ENCODE results near the gene SARS1.
"Not testable (repeated sequence)": the region's sequence is repeated elsewhere in the genome, so short reads cannot be mapped to it uniquely, and the experiment has no call there.

The SARS1 gene

DNA sequence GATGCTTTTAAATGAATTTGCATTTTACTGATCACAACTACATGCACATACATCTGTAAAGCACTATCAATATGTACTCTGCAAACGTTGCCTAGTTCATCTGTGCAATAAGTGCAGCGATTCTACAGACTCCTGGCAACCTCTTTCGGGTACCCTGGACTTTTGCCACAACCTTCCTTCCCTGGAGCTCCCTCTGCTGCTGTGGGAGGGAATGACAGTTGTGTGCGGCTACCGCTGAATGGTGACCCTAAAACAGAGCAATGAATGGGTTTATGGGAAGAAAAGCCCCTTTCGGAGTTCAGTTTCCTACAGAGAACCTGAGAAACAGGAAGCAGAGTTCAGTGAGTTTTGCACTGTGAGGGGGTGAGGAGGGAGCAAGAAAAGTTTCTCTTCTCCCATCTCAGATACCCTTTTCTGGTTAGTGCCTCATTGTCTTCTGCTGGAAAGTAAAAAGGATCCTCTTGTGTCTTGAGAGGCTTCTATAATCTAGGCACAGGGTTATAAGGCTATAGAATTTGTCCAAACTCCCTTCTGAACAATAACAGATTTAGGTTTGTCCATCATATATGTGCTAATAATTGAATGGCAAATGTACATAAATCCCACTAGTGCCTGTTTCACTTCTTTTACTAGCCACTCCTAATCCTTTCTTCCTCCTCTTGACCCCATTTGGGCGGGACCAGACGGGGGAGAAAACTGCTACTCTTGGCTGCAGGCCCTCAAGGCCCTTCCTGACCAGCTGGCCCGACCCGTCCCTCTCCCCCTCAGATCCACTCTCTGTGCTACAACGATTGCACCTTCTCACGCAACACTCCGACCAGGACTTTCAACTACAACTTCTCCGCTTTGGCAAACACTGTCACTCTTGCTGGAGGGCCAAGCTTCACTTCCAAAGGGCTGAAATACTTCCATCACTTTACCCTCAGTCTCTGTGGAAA, 19.8 kb upstream of the SARS1 start:
- DNase-seq (ENCODE audit: low read depth), result no peak

DNA sequence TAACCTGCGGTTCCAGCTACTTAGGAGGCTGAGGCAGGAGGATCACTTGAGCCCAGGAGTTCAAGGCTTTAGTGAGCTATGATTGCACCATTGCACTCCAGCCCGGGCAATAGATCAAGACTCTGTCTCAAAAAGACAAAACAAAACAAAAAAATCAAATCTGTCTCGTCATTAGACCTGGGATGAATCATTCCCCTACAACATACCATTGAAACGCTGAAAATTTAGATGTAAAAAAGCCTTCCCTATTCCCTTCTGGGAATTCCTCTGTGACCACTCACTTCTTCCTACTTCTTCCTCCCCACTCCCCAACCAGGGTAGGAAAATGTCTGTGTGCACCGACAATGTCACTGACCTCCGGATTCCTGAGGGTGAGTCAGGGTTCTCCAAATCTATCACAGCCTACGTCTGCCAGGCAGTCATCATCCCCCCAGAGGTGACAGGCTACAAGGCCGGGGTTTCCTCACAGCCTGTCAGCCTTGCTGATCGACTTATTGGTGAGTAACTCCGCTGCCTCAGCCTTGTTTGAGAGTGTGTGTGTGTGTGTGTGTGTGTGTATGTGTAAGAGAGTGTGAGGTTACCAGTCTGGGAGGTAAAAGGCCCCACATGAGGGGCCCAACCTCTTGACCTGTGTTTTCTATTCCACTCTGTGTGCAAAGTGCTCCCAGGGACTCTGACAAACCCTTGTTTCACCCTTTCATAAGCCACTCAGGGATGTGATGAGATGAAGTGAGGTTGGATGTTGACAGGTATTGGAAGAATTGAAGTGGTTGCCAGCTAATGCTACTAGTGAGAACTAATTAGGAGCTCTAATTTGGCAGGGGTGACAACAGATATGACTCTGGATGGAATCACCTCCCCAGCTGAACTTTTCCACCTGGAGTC, 16.3 kb upstream of the SARS1 start:
- no peak for DNase-seq (ENCODE audit: low read depth)

DNA sequence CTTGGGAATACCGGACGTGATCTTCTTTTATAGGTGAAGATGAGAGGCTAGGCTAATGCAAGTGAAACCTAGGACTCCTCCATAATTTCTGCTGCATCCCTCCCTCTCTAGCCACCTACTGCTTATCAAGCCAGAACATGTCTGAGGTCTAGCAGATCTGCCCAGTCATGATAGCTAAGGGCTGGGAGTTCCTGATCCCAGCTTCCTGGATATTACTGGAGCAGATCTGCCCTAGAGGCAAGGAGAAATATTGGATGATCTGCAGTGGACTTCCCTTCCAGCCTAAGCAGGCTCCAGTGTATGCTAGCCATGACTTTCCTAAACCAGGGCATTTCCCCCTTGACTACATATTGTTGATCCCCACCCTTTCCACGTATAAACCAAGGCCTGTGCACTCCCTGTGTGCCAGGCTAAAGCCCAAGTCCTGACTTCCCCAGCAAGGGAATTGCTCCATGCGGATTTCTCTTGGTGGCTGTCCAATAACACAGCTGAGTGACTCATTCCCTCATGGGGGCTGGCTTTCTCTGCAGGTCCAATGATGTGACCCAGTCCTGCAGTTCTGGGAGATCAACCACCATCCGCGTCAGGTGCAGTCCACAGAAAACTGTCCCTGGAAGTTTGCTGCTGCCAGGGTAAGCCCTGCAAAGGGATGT, 15.5 kb upstream of the SARS1 start:
- DNase-seq (ENCODE audit: low read depth), result no peak

DNA sequence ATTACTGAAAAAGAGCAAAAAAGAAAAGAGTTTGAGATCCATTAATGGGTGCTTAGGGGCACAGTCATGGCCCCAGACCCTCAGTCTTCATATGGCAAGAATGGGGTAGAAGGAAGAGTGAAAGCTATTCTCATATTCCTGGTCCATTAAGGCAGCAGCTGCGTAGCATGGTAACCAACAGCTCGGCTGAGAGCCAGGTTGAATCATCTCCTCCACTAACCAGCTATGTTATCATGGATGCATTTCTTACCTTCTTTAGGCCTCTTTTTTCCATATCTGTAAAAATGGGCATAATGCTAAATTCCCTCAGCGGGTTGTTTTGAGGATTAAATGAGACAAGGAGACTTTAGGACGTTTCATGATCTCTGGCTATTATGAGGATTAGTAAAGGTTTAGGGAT, 15.0 kb upstream of the SARS1 start:
- DNase-seq (ENCODE audit: low read depth), result no peak

DNA sequence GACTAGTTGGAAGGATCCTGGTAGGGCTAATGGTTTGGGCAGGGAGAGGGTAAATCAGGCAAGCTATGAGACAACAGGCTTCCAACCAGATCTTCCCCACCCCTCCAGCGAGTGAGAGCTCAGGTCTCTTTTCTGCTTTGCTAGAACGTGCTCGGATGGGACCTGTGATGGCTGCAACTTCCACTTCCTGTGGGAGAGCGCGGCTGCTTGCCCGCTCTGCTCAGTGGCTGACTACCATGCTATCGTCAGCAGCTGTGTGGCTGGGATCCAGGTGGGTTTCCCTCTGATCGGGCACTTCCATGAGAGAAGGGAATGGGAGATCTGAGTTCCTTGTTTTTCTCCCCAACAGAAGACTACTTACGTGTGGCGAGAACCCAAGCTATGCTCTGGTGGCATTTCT, 14.0 kb upstream of the SARS1 start:
- DNase-seq (ENCODE audit: low read depth), result no peak

DNA sequence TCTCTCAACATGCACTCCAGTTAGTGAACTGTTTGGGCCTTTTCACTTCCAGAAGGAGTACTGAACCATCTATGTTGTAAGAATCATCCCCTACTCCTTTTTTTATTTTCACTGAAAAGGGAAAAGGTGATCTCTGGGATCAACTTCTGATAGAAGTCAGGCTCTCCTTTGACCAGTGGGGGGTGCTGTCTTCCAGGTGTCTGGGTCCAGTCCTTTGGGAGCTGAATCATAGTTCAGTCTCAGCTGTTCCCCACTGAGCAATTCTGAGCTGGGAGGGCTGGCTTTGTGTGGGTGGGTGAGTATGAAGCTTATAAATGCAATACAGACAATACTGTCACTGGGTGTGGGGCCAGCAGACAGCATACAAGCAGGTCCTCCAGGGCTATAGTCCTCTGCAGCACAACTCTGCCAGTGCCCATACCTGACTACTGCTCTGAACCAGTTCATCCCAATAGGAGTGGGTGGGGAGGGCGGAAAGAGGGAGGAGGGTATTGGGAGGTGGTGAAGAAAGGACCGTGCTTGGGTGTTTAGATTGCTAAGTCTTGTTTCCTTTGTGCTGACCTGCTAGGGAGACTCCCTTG, 12.5 kb upstream of the SARS1 start:
- no peak for DNase-seq (ENCODE audit: low read depth)

DNA sequence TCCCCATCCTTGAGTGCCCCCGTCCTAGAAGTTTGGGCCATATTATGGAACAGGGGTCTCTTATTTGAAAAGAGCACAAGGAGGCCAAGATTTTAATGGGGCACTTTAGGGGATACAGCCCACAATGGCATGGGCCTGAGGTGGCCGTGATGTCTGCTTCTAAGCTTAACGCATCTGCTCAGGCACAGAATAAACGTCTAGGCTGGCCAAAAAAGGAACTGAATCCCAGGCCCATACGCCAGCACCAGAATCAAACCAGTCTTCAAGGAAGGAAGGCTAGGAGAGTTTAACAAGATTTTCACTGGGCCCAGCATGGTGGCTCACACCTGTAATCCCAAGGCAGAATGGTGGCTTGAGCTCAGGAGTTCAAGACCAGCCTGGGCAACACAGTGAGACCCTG, 9.2 kb upstream of the SARS1 start:
- DNase-seq (ENCODE audit: low read depth), result no peak

DNA sequence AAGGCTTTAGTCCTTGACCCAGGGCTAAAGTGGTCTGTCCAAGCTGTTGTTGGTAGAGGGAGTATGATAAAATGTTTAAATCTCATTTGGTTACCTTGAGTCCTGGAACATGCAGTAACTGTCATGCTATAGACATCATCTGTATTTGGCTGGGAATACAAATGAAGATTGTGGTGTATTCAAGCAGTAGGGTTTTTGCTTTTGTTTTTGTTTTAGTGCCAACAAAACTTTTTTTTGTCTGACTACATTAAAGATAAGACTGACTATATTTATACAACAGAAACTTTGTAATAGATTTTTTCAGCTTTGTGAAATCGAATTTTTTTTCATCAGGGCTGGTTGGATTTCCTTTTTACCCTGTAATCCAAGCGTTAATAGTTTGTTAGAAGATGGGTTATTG, 7.4 kb upstream of the SARS1 start:
- DNase-seq (ENCODE audit: low read depth), result no peak

DNA sequence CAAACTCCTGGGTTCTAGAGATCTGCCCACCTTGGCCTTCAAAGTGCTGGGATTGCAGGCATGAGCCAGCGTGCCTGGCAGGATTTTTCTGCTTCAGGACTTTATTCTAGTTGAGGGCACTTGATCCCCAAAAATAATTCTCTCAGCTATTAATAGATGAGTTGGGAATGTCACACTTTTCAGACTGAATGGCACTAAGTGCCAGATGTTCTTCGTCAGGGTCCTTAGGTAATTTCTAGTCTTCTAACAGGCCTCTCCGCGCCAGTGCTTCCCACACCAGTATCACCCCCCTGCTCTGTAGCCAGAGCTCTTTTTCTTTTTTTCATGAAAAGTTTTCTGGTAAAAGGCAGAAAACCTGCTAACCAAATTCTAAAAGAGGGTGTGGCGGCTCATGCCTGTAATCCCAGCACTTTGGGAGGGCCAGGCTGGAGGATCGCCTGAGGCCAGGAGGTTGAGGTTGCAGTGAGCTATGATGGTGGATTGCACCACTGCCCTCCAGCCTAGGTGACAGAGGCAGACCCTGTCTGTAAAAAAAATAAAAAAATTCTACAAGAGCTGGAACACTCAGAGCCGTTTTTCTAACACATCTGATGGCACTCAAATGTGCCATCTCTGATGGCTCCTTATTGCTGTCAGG, 6.1 kb upstream of the SARS1 start:
- DNase-seq (ENCODE audit: low read depth), result no peak

DNA sequence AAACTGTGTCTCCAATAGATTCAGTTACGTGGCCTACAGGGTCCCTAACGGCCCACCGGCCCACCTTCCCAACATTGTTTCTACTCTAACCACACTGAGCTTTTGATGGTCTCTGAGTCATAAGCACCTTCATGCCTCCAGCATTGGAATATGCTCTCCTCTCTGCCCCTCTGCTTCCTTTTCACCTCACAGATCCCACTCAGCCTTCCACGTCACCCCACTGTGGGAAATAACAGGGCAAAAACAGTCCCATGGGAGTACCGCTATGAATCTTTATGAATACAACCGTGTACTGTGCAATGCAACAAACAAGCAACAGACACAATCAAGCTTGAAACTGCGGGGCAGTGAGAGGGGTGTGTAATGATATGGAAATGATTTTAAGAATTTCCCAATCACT, 5.3 kb upstream of the SARS1 start:
- no peak for DNase-seq (ENCODE audit: low read depth)

DNA sequence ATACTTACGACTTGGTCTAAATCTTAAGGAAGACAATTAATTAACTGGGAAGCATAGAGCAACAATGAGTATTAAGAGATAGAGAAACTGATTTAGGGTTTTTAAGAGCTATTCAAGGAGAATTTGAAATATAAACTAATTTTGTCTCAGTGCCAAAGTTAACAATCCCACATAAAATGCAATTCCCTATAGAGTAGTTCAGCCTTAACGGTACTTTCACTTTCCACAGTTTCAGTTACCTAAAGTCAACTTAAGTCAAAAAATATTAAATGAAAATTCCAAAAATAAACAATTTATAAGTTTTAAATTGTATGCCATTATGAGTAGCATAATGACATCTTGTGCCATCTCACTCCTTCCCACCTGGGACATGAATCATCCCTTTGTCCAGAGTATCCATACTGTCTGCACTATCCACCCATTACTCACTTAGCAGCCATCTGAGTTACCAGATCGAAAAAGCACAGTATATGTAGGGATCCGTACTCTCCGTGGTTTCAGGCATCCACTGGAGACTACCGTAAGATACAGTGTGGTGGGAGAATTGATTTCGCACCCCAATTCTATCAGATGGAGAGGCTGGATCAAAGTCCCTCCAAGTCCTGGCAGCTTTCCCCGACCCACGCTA, 4.8 kb upstream of the SARS1 start:
- no peak for DNase-seq (ENCODE audit: low read depth)

DNA sequence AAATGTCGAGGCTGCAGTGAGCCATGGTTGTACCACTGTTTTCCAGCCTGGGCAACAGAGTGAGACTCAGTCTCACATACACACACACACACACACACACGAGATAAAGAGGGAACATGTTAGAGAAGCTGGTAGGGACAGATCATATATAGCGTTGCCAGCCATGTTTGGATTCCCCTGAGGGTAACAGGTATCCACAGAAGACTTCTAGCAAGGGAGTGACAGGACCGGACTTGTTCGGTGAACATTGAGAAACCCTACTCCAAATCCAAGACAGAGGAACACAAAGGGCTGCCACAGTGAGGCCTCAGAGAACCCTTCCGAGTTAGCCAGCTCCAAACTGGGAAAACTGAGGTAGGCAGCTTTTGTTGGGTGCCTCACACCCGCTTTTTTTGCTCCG, 3.7 kb upstream of the SARS1 start:
- DNase-seq (ENCODE audit: low read depth), result no peak

DNA sequence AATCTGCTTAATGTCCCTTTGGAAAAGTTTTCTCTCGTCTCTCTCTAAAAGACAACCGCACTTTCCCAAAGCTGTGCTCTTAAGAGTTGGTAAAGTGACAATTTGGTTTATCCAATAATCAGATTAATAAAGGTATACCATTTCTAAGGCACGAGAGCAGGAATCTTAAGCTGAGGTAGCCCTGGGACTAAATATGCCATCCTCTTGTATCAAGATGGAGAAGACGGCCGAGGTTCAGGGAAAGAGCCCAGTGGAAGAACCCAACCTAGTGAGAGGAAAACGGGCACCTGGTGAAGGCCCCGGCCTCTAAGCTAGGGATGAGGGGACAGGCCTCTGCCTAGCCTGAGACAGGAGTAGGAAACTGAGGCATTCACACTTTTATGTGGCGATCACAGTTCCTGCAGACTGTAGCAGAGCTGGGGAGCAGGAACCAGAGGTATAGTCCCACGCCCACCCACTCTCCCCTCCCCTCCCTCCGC, 334 bp upstream of the SARS1 start:
- DNase-seq (ENCODE audit: low read depth), result no peak

DNA sequence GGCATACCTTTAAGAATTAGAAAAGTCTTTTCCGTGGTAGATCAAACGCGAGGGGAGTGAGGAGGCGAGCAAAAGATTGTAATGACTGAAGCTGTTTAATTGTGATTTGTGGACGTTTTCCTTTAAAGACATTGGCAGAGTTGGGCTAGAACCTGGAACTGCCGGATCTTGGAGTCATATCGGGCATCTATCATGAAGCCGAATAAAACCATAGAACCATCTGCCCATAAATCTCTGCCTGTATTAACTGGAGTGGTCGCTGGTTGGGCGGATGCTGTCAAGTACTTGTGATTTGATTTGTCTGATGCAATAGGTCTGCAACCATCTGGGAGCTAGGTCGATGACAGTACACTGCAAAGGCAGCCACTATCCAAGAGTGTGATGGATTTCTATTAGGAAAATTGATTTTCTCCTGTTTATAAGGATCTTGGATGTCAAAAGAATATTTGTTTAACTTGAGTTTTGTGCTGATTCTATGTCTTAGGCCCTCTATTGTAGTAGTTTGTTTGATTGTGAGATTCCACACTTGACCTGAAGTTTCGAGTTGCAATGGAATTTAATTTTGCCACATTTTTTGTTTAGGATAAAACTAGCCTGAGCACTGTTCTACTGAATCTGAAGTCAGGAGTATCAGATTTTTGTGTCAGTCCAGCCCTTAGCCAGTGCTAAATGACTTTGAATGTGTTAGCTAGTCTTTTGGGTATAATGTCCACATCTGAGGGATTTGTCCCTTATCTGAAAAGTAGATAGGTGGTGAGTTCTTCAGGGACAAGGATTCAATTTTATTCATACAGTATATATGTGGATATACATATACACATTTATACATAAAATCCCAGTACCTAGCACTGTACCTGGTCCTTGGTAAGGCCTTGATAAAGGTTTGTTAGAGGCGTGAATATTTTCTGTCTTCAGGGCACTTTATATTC, 1.2 kb downstream of the SARS1 start:
- no peak for DNase-seq (ENCODE audit: low read depth)

DNA sequence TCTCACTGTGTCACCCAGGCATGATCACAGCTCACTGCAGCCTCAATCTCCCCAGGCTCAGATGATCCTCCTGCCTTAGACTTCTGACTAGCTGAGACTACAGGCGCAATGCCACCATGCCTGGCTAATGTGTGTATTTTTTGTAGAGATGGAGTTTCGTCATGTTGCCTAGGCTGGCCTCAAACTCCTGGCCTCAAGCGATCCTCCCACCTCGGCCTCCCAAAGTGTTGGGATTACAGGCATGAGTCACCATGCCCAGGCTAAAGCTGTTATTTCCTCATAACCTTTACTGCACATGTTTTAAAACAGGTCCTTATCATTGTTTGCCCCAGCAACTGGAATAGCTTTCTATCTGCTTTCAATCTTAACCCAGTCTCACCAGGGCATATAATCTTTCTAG, 2.9 kb downstream of the SARS1 start:
- no peak for DNase-seq (ENCODE audit: low read depth)

DNA sequence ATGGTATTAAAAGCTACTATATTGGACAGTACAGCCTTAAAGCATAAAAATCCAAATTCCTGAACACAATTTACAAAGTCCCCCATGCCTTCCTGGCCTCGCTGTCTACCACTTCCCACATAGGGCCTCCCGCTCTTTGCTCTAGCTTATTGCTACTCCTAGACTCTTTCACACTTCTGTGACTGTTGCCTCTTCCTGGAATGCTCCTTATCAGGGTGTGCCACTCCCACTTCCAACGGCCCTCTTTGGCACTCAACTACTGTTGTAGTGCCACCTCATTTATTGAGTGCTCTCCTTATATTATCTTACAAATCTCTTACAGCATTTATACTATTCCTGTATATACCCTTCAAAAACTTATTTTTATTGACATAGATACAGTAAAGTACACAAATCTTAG, 4.8 kb downstream of the SARS1 start:
- no peak for DNase-seq (ENCODE audit: low read depth)

DNA sequence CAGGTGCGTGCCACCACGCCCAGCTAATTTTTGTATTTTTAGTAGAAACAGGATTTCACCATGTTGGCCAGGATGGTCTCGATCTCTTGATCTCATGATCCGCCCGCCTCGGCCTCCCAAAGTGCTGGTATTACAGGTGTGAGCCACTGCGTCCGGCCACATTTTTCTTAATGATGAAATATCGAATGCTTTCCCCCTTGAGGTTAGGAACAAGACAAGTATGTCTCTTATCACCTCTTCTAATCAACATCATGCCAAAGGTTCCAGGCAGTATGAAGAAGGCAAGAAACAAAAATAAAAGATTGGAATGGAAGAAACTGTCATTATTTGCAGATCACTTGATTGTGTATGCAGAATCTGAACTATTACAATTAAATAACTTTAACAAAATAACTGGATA, 7.5 kb downstream of the SARS1 start:
- DNase-seq (ENCODE audit: low read depth), result not testable (repeated sequence)

DNA sequence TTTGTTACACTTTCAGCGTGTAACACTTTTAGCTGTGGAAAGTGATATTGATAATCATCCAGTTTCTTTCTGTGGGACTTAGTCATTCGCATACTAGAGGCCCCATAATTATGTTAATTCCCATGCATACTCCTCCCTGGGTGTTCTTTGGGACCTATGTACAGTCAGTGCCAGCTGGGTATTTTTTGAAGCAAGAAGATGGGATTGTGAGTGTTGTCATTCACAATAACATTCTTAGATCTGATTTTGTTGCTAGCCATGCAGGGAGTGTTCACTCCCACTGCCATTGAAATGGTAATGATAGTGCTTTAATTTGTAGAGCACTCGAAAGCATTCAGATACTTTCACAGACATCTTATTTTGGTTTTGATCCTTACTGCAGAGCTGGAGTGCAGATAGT, 11.6 kb downstream of the SARS1 start:
- no peak for DNase-seq (ENCODE audit: low read depth)

DNA sequence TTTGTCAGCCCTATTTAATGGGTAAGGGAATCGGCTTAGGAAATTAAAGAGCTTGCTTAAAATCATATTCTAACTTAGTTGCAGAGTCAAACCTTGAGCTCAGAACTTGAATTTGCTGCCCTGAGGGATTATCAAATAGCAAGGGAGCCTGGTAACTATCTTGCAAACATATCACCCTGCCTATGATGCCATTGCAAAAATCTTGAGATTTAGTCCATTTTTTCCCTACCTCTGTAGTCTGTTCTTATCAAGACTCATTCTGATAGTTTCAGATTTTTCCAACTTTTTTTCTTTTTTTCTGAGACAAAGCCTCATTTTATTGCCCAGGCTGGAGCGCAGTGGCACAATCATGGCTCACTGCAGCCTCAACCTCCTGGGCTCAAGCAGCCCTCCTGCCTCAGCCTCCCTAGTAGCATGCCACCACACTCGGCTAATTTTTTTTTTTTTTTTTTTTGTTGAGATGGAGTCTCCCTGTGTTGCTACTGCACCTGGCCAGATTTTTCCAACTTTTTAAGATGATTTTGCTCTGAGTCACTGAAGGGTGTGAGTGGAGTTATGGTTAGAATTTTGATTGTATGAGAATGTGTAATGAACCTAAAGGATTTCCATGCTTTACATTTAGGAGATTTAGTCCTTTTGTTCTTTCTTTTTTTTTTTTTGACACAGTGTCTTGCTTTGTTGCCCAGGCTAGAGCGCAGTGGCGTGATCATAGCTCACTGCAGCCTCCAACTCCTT, 12.2 kb downstream of the SARS1 start:
- no peak for DNase-seq (ENCODE audit: low read depth)
